Fibroblast of lung (primary cell): Measurements from ENCODE around the gene VAV2.

Experiments used
- CTCF ChIP-seq, 2 donors: IDR thresholded peaks in 1 of 2; conservative IDR thresholded peaks in 1 of 2; 1 replicate in 1 of 2; 2 replicates in 1 of 2; pipeline ENCODE4 v1.5.1; 2011 to 2012; ENCODE audit warnings: low read length in 2 of 2, control low read depth in 1 of 2, inconsistent platforms in 1 of 2, low read depth in 1 of 2, mild to moderate bottlenecking in 1 of 2
- EZH2 ChIP-seq: IDR thresholded peaks from 2 replicates; pipeline ENCODE4 v1.5.1; 2012; ENCODE audit warnings: low read length, control low read depth, mild to moderate bottlenecking; ENCODE audit errors: missing control alignments

GRCh38 chr9:133813749-133814585 is 178.2 kb downstream of the VAV2 start:
- TF ChIP-seq CTCF (conservative IDR thresholded peaks at IDR 0.05 in 1 of 2, IDR thresholded peaks at IDR 0.05 in 1 of 2; ENCODE audit: low read depth in 1 of 2, low read length in 2 of 2) (no peak), EZH2 (no peak)
